Measurements from ENCODE around the gene DEPDC7.

- TF ChIP-seq REST (IDR thresholded peaks at IDR 0.05; ENCODE audit: insufficient replicate concordance, low read depth) (no peak), CTCF (IDR thresholded peaks at IDR 0.05; ENCODE audit: insufficient read depth, low read length) (no peak), POLR2AphosphoS5 (IDR thresholded peaks at IDR 0.05; ENCODE audit: low read depth) (no peak), GABPA (IDR thresholded peaks at IDR 0.05; ENCODE audit: low read depth) (no peak)
Measured at GRCh38 chr11:33017478-33017877, 1.8 kb downstream of the DEPDC7 start.
